ENCODE results near the gene POMT2. TPM values are rescaled to one million over a fixed set of nuclear protein-coding genes. Genes with fewer than 3 reads are reported as not detected.

POMT2 gene
- total and polyA plus RNA-seq, 2 donors (not counting 1 experiment from before 2014, with no cell fraction given) = 9.6 to 11.0 TPM

- no peak overlapping the region for H3K27ac ChIP-seq (ENCODE audit: insufficient read depth, low read length)
- no peak for DNase-seq (ENCODE audit: low read depth in 2 of 2)
- H3K27me3 ChIP-seq (ENCODE audit: control insufficient read depth, insufficient read depth, low read length) = no peaks in the 10 kb centered on the region
- H3K4me3 ChIP-seq (replicated peaks in 1 of 4; ENCODE audit: control extremely low read depth in 1 of 4, insufficient read depth in 1 of 4, low read depth in 3 of 4, low read length in 4 of 4) = no peak overlapping the region
- no peaks in the 10 kb centered on the region for H3K36me3 ChIP-seq (ENCODE audit: control insufficient read depth, insufficient read depth, low read length)
- no peaks in the 10 kb centered on the region for H3K9me3 ChIP-seq (ENCODE audit: control insufficient read depth, insufficient read depth, low read depth, low read length)
- no peaks in the 10 kb centered on the region for H4K20me1 ChIP-seq (ENCODE audit: control insufficient read depth, extremely low read depth, insufficient read depth, low read length)
- H3K9ac ChIP-seq (ENCODE audit: insufficient read depth, low read length) = no peak overlapping the region
- no peak overlapping the region for H2AFZ ChIP-seq (ENCODE audit: low read length)
- no peak overlapping the region for H3K4me2 ChIP-seq (ENCODE audit: extremely low read depth, insufficient read depth, low read length)
- no peaks in the 10 kb centered on the region for H3K4me1 ChIP-seq (ENCODE audit: control insufficient read depth, extremely low read depth, insufficient read depth, low read length)
- H3K79me2 ChIP-seq (ENCODE audit: control insufficient read depth, insufficient read depth, low read length) = no peaks in the 10 kb centered on the region
- TF ChIP-seq CTCF (conservative IDR thresholded peaks at IDR 0.05 in 1 of 2, IDR thresholded peaks at IDR 0.05 in 1 of 2; ENCODE audit: low read depth in 1 of 2, low read length in 2 of 2) = no peak
- no peak for TF ChIP-seq EZH2 (IDR thresholded peaks at IDR 0.05; ENCODE audit: low read length, missing control alignments)
These were observed 89.0 kb downstream of the POMT2 start for GRCh38 chr14:77231721-77232120.

- Histone ChIP-seq H3K27ac (ENCODE audit: insufficient read depth, low read length) (no peak overlapping the region), H3K4me3 (replicated peaks in 1 of 4; ENCODE audit: control extremely low read depth in 1 of 4, insufficient read depth in 1 of 4, low read depth in 3 of 4, low read length in 4 of 4) (no peak overlapping the region), H3K79me2 (ENCODE audit: control insufficient read depth, insufficient read depth, low read length) (no peaks in the 10 kb centered on the region), H3K4me1 (ENCODE audit: control insufficient read depth, extremely low read depth, insufficient read depth, low read length) (no peaks in the 10 kb centered on the region), H3K4me2 (ENCODE audit: extremely low read depth, insufficient read depth, low read length) (no peak overlapping the region), H3K27me3 (ENCODE audit: control insufficient read depth, insufficient read depth, low read length) (no peaks in the 10 kb centered on the region), H3K9me3 (ENCODE audit: control insufficient read depth, insufficient read depth, low read depth, low read length) (no peaks in the 10 kb centered on the region), H3K9ac (ENCODE audit: insufficient read depth, low read length) (no peak overlapping the region), H3K36me3 (ENCODE audit: control insufficient read depth, insufficient read depth, low read length) (no peaks in the 10 kb centered on the region), H2AFZ (ENCODE audit: low read length) (no peak overlapping the region), H4K20me1 (ENCODE audit: control insufficient read depth, extremely low read depth, insufficient read depth, low read length) (no peaks in the 10 kb centered on the region)
- no peak for TF ChIP-seq EZH2 (IDR thresholded peaks at IDR 0.05; ENCODE audit: low read length, missing control alignments)
- no peak for DNase-seq (ENCODE audit: low read depth in 2 of 2)
These were observed 89.8 kb downstream of the POMT2 start for GRCh38 chr14:77230914-77231313.

GRCh38 chr14:77228056-77228455 is 92.6 kb downstream of the POMT2 start:
- Histone ChIP-seq H3K4me1 (ENCODE audit: control insufficient read depth, extremely low read depth, insufficient read depth, low read length) (no peaks in the 10 kb centered on the region), H4K20me1 (ENCODE audit: control insufficient read depth, extremely low read depth, insufficient read depth, low read length) (no peaks in the 10 kb centered on the region), H3K27me3 (ENCODE audit: control insufficient read depth, insufficient read depth, low read length) (no peaks in the 10 kb centered on the region), H3K4me3 (replicated peaks in 1 of 4; ENCODE audit: control extremely low read depth in 1 of 4, insufficient read depth in 1 of 4, low read depth in 3 of 4, low read length in 4 of 4) (no peak overlapping the region), H3K4me2 (ENCODE audit: extremely low read depth, insufficient read depth, low read length) (no peak overlapping the region), H2AFZ (ENCODE audit: low read length) (no peak overlapping the region), H3K9me3 (ENCODE audit: control insufficient read depth, insufficient read depth, low read depth, low read length) (no peaks in the 10 kb centered on the region), H3K9ac (ENCODE audit: insufficient read depth, low read length) (no peak overlapping the region), H3K79me2 (ENCODE audit: control insufficient read depth, insufficient read depth, low read length) (no peaks in the 10 kb centered on the region), H3K36me3 (ENCODE audit: control insufficient read depth, insufficient read depth, low read length) (no peaks in the 10 kb centered on the region), H3K27ac (ENCODE audit: insufficient read depth, low read length) (no peak overlapping the region)
- no peak for DNase-seq (ENCODE audit: low read depth in 2 of 2)
- TF ChIP-seq CTCF (conservative IDR thresholded peaks at IDR 0.05 in 1 of 2, IDR thresholded peaks at IDR 0.05 in 1 of 2; ENCODE audit: low read depth in 1 of 2, low read length in 2 of 2) (no peak), EZH2 (IDR thresholded peaks at IDR 0.05; ENCODE audit: low read length, missing control alignments) (no peak)
